Activated T-helper 9 cell treated with anti-CD3 and anti-CD28 coated beads, Interleukin-2, amount 50 U/mL, for 16 hours (primary cell): ENCODE results near the gene FGD5.
A peak's percentile ranks its signal among the peaks of the same experiment; 100 is the strongest.

ENCODE experiments used
- DNase-seq: peaks from one replicate; pipeline ENCODE4 v3.0.0-alpha.2; 2020; ENCODE audit warnings: low read depth

The FGD5 gene

GRCh38 chr3:14788644-14789043, 30.1 kb upstream of the FGD5 start:
- DNase-seq, result no peak

DNA sequence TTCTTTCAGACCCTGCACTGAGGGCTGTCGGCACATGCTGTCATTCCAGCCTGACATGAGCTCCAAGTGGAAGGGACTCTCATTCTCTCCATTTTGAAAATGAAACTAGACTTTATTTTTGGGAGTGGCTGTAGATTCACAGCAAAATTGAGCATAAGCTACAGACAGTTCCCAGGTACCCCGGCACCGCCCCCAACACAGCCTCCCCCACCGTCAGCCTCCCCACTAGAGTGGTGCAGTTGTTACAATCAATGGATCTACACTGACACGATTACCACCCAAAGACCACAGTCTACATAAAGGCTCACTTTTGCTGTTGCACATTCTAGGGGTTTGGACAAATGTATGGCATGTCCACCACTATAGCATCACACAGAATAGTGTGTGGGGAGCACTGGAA, 29.5 kb upstream of the FGD5 start:
- DNase-seq, result no peak

DNA sequence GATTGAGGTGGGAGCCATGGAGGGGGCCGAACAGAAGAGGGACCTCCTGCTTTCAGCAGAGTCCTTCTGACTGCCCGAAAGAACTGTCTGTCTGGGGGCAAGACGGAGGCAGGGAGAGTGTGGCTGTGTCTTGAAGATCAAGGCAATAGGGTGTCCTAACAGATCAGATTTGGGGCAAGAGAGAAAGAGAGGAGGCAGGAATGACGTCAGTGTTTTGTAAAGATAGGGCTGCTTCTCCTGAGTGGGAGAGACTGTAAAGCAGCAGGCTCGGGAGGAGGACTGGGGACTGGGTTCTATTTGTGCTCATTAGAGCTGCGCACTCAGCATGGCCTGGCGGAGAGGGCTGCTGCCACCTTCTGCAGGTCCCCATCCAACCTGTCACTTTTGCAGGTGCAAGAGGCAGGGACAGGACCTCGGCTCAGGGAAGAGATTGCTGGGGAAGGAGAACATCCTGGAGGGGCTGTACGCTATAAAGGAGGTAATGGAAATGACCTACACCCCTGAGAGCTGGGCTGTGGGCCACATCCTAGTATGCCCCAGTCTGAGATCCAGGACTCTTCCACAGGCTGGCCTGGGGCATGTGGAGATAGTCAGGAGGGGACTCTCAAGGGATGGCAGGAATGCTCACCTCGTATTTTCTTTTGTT, 29.0 kb upstream of the FGD5 start:
- no peak for DNase-seq

- DNase-seq, result peak; percentile 15
These were observed 27.3 kb upstream of the FGD5 start for GRCh38 chr3:14791343-14791945.

GRCh38 chr3:14792691-14793121, 26.1 kb upstream of the FGD5 start:
- no peak for DNase-seq

DNA sequence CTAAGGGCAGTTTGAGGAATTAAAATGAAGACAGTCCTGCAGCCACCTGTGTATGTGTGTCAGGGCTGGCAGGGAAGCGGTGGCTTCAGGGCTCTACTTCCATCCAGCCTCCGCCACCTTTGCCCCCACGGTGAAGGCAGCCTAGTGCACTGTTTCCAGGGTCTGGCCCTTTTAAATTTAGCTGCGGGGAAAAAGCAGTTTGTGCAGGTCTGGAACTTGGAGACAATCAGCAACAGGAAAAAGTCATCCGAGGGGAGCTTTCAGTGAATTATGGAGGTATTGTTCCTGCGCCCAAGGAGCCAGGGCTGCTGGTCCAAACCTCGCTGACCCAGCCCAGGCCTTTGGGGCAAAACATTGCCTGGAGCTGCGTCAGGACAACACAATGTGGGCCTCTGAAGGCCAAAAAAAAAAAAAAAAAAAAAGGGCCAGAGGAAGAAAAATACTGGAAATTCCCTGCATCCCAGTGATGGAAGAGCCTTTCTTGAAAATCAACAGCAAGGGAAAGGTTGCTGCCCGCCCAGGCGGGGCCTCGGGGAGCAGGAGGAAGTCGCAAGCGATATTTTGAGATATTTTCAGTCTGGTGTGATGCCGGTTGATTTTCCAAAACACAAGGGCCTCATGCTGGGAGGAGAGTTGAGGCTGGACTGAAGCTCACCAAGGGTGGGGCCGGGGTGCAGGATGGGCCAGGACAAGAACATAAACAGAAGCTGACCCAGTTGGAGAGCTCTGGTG, 25.5 kb upstream of the FGD5 start:
- DNase-seq, result no peak

DNA sequence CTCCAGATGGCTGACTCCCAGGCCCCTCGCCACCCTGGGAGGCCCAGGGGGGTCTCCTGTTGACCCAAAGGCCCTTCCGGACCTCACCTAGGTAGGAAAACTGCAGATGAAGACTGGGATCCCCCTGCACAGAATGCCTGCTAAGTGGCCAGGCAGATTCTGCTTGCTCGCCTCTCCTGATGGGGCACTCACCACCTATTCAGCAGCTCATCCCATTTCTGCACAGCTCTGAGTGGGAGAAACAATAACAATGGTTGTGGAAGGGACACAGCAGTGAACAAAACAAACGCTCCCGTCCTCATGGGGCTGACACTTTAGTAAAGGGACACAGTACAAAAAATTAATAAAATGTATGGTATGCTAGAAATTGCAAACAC, 24.9 kb upstream of the FGD5 start:
- DNase-seq, result no peak

- DNase-seq, result no peak
These were observed 24.3 kb upstream of the FGD5 start for GRCh38 chr3:14794435-14794834.

GRCh38 chr3:14795996-14796395, 22.8 kb upstream of the FGD5 start:
- DNase-seq, result no peak

GRCh38 chr3:14796403-14797077, 22.2 kb upstream of the FGD5 start:
- no peak for DNase-seq

- DNase-seq, result no peak
These were observed 21.0 kb upstream of the FGD5 start for GRCh38 chr3:14797731-14798130.

DNA sequence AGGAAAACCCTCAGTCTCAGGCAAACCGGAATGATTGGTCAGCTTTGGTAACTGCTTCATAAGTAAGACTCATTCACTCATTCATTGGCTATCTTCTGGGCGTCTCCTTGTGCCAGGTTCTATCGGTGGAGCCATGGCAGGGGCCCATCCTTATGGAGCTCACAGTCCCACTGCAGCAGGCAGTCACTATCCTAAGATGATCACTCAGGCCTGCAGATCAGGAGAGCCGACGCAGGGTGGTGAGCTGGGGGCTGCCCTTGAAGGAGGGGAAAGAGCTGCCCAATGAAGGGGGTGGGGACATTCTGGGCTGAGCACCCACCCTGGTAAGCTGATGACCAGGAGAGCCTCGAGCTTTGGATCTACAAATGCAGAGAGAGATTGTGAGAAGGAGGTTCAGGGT, 20.5 kb upstream of the FGD5 start:
- DNase-seq, result no peak

- DNase-seq, result no peak
These were observed 19.6 kb upstream of the FGD5 start for GRCh38 chr3:14799146-14799545.

- DNase-seq, result no peak
These were observed 17.7 kb upstream of the FGD5 start for GRCh38 chr3:14801031-14801430.

DNA sequence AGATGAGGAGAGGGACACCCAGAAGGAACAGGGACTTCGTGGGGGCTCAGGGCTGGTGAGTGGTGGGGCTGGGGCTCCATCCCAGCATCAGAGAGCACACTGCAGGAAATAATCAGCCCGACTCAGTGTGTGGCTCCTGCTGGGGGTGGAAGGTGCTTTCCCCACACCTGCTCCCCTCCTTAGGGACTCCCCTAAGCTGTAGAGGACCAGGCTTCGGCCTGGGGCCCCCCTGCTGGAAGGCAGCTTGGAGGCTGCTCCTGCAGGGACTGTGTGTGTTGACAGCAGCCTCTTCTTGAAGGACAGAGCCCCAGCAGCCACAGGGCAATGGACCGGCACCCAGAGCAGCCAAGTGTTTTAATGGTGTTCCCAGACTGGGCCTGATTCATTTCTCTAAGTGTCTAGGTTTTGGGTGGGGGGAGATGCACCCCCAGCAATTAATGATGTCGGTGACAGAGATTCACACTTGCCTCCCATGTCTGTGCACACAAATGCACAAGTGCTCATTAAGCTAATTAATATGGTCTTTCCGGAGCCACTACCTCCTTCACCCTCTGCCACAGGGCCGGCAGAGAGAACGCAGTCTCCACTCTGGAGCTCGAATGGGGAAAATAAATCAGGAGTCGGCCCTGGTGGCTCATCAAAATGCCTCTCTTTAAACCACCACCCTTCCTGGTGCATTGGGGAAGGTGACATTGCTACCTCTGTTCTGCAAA, 16.9 kb upstream of the FGD5 start:
- DNase-seq, result no peak

- DNase-seq, result no peak
These were observed 16.4 kb upstream of the FGD5 start for GRCh38 chr3:14802381-14802731.

DNA sequence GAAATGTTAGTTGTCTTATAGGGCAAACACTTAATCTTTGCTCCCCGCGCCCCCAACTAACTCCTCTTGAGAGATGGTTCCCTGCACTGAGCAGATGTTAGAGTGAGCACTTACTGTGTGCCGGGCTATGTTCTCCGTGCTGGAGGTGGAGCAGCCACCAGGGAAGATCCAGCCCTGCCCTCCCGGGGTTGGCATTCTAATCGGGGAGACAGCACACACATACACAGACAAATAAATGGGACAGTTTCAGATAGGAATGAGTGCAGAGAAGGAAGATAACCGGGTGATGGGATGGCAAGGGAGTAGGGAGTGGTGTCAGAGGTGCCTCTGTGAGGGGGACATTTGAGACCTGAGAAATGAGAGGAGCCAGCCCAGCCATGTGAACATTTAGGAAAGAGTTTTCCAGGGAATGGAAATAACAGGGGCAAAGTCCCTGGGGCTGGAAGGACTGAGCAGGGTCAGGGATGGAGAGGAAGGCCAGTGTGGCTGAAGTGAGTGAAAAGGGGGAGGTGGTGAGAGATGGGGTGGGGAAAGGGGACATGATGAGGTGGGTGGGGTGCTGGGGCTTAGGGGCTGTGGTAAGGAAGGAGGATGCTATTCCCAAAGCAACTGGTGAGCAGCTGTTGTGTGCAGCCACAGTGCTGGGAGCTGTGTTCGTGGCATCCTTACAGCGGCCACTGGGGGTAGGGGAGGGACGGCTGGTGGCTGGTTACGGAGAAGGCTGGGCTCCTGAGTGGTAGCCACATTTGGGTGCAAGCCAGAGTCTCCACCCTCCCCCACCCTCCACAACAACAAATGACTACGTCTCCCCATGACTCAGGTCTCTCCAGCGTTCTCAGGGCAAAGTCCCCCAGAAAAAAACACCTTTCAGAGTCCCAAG, 15.4 kb upstream of the FGD5 start:
- DNase-seq, result no peak

DNA sequence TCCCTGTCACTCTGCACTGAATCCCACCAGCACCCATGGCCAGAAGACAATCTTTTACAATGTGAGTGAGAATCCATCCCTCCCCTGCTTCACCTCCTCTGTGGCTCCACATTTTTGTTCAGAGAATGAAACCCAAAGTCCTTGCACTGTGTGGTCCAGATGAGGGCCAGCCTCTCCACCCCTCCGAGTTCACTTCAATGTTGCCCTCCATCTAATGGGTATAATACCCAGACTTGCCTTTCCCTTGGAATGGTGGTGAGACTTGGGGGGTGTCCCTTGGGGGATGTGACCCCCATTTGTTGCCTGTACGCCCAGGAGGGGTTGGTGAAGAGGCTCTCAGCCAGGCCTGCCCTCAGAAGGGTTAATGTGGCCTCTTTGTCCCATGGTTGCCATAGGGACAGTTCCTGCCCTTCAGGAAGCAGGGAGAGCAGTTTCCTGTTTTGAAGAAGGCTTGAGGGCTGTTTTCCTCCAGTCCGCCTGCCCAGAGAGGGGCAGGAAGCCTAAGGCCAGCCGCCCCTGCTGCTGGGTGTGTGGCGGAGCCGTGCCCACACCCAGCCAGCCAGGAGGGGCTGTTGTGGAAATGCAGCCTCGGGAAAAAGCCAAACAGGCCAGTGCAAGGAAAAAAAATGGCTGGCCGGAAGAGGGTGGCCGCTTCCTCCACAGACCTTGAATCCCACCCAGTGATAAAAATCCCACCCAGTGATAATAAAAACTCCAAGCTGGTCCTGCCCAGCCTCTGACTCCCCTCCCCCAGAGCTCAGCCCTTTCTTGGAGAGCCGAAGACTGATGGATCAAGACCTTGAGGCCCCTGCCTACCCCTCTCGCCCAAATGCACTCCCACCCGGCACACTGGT, 14.6 kb upstream of the FGD5 start:
- no peak for DNase-seq

- no peak for DNase-seq
These were observed 13.7 kb upstream of the FGD5 start for GRCh38 chr3:14804835-14805780.
